CD4-positive, alpha-beta T cell (primary cell): ENCODE data around the gene C11orf68. TPM values are rescaled to one million over a fixed set of nuclear protein-coding genes. Genes with fewer than 3 reads are reported as not detected.

Experiments used
- ATAC-seq: fragments of 200-7000 bp; cut with Tn5 transposase; one replicate; pipeline ENCODE4 v1.10.0; 2022; ENCODE audit warnings: mild to moderate bottlenecking; ENCODE audit not compliant: poor library complexity
- CTCF ChIA-PET: fragments of 350-600 bp; sonication (Branson Sonifier 250); formaldehyde crosslinking; loops from one replicate; lab custom pipeline; 2021; ENCODE audit warnings: antibody characterized with exemption, inconsistent platforms; lab: Charles Lee
- POLR2A ChIA-PET: fragments of 350-600 bp; sonication (Branson Sonifier 250); formaldehyde crosslinking; loops from one replicate; lab custom pipeline; 2021; ENCODE audit warnings: antibody characterized with exemption, inconsistent platforms; lab: Charles Lee
- DNase-seq, 14 experiments: peaks; one replicate each; pipeline ENCODE4 v3.0.0-alpha.2; 2013 to 2020; ENCODE audit warnings: mixed read lengths in 2 of 14
- H3K27ac ChIP-seq, 2 donors: one replicate each; pipeline versions ENCODE4 v1.5.1 to v1.7.0; 2013; ENCODE audit warnings: low read length in 2 of 2, low read depth in 1 of 2, mild to moderate bottlenecking in 1 of 2
- H3K27me3 ChIP-seq, 2 experiments: 1 replicate in 1 of 2; 2 replicates in 1 of 2; pipeline versions ENCODE4 v1.6.1 to v1.7.0; 2013; ENCODE audit warnings: low read length in 2 of 2, control low read depth in 1 of 2, mild to moderate bottlenecking in 1 of 2, moderate library complexity in 1 of 2; ENCODE audit not compliant: insufficient read depth in 2 of 2, control insufficient read depth in 1 of 2
- H3K36me3 ChIP-seq: one replicate; pipeline ENCODE4 v1.6.1; 2013; ENCODE audit warnings: low read length, control low read depth; ENCODE audit not compliant: insufficient read depth
- H3K4me1 ChIP-seq: one replicate; pipeline ENCODE4 v1.6.1; 2013; ENCODE audit warnings: low read length, control low read depth; ENCODE audit not compliant: insufficient read depth
- H3K4me3 ChIP-seq: one replicate; pipeline ENCODE4 v1.5.1; 2013; ENCODE audit warnings: mild to moderate bottlenecking, low read length, moderate library complexity
- H3K9me3 ChIP-seq, 2 experiments: 1 replicate in 1 of 2; 2 replicates in 1 of 2; pipeline versions ENCODE4 v1.6.1 to v1.7.0; 2013; ENCODE audit warnings: low read length in 2 of 2, mild to moderate bottlenecking in 2 of 2, control low read depth in 1 of 2, moderate library complexity in 1 of 2; ENCODE audit not compliant: control insufficient read depth in 1 of 2, insufficient read depth in 1 of 2
- H3K27ac Mint-ChIP-seq: one replicate; pipeline ENCODE4 v1.8.0; 2020; ENCODE audit warnings: mixed read lengths
- H3K27me3 Mint-ChIP-seq: one replicate; pipeline ENCODE4 v1.8.0; 2021; ENCODE audit warnings: mixed read lengths
- H3K36me3 Mint-ChIP-seq: one replicate; pipeline ENCODE4 v1.8.0; 2021; ENCODE audit warnings: low read depth, mixed read lengths
- H3K4me1 Mint-ChIP-seq: one replicate; pipeline ENCODE4 v1.8.0; 2021; ENCODE audit warnings: low read depth, mixed read lengths
- H3K4me3 Mint-ChIP-seq: one replicate; pipeline ENCODE4 v1.8.0; 2020; ENCODE audit warnings: mild to moderate bottlenecking, mixed read lengths
- H3K9me3 Mint-ChIP-seq: one replicate; pipeline ENCODE4 v1.8.0; 2020; ENCODE audit warnings: mixed read lengths
- intact Hi-C, 2 experiments: fragments of 100-400 bp; cut with DNase I in 1 of 2; cut with micrococcal nuclease in 1 of 2; formaldehyde crosslinking; loops; one replicate each; pipeline versions ENCODE4 v1.15.1 to v1.9.0; 2023 to 2025; cut with DNase I, micrococcal nuclease
- total RNA-seq, 174 experiments: library from RNA in 2 of 174; stranded (reverse) in 2 of 174; gene quantifications; one replicate each; pipeline ENCODE4 v1.2.3 and lab custom pipeline; 2021 to 2026
- TF ChIP-seq, protein P1 (sequence below): fragments of 200-600 bp; IDR thresholded peaks from one replicate; pipeline ENCODE4 v1.8.0; 2022; ENCODE audit warnings: antibody characterized with exemption, mild to moderate bottlenecking

C11orf68 gene
- total RNA-seq, 2 experiments from 2014 or later = 13.7 to 13.8 TPM

DNA sequence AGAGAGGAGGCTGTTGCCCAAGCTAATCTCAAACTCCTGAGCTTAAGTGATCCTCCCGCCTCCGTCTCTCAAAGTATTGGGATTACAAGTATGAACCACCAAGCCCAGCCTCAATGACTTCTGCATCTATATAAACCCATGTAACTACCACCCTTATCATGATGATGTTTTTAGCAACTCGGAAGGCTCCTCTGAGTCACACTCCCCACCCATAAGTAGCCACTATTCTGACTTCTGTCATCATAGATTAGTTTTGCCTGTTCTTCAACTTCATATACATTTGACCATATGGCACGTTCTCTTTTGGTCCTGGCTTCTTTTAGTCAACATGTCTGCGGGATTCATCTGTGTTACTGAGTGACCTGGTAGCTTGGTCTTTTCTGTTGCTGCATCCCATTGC, 12.3 kb downstream of the C11orf68 start:
- peaks cover 4% of the 10 kb centered on the region for H3K4me1 ChIP-seq
- H3K4me3 ChIP-seq = no peak overlapping the region
- Mint-ChIP-seq H3K36me3 (no peaks in the 10 kb centered on the region), H3K4me3 (no peak overlapping the region), H3K27me3 (peaks cover 25% of the 10 kb centered on the region), H3K4me1 (peaks cover 5% of the 10 kb centered on the region), H3K9me3 (no peaks in the 10 kb centered on the region), H3K27ac (no peak overlapping the region)
- no peaks in the 10 kb centered on the region for H3K27me3 ChIP-seq
- H3K9me3 ChIP-seq = no peaks in the 10 kb centered on the region
- no peaks in the 10 kb centered on the region for H3K36me3 ChIP-seq
- CTCF ChIA-PET = interaction anchor here (1.8 kb wide), 1 partner anchor 18 kb away, joined by 7 read pairs; the partner anchor contains the start of gene FIBP
- TF ChIP-seq, protein P1, sequence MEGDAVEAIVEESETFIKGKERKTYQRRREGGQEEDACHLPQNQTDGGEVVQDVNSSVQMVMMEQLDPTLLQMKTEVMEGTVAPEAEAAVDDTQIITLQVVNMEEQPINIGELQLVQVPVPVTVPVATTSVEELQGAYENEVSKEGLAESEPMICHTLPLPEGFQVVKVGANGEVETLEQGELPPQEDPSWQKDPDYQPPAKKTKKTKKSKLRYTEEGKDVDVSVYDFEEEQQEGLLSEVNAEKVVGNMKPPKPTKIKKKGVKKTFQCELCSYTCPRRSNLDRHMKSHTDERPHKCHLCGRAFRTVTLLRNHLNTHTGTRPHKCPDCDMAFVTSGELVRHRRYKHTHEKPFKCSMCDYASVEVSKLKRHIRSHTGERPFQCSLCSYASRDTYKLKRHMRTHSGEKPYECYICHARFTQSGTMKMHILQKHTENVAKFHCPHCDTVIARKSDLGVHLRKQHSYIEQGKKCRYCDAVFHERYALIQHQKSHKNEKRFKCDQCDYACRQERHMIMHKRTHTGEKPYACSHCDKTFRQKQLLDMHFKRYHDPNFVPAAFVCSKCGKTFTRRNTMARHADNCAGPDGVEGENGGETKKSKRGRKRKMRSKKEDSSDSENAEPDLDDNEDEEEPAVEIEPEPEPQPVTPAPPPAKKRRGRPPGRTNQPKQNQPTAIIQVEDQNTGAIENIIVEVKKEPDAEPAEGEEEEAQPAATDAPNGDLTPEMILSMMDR = no peak
- H3K27ac ChIP-seq = no peak overlapping the region
- intact Hi-C loops = no loop called here
- POLR2A ChIA-PET = interaction anchor here (0.9 kb wide), 2 partner anchors 8 to 16 kb away, joined by 3 to 4 read pairs; partner anchors contain the start of gene CCDC85B
- DNase-seq = no peak
- ATAC-seq = no peak

DNA sequence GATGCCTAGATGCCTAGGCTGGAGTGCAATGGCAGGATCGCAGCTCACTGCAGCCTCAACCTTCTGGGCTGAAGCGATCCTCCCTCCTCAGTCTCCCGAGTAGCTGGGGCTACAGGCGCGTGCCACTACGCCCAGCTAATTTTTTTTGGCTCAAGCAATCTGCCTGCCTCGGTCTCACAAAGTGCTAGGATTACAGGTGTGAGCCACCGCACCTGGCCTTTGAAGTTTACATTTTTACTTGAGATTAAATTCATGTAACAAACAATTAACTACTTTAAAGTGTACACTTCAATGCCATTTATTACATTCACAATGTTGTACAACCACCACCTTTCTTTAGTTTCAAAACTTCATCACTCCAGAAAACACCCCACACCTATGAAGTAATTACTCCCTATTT, 15.1 kb downstream of the C11orf68 start:
- H3K36me3 Mint-ChIP-seq = no peaks in the 10 kb centered on the region
- Histone ChIP-seq H3K4me1 (peaks cover 25% of the 10 kb centered on the region), H3K9me3 (peaks cover 0 to 7% of the 10 kb centered on the region in 2 experiments), H3K4me3 (no peak overlapping the region), H3K27me3 (peaks cover 9 to 12% of the 10 kb centered on the region in 2 experiments), H3K36me3 (no peaks in the 10 kb centered on the region), H3K27ac (no peak overlapping the region)
- no peak overlapping the region for H3K27ac Mint-ChIP-seq
- no peak overlapping the region for H3K4me3 Mint-ChIP-seq
- H3K27me3 Mint-ChIP-seq = peaks cover 23% of the 10 kb centered on the region
- ChIA-PET POLR2A (no interaction called here), CTCF (interaction anchor here (3.5 kb wide), 1 partner anchor 16 kb away, joined by 15 read pairs; the partner anchor contains the start of gene FIBP)
- intact Hi-C loops = no loop called here
- H3K9me3 Mint-ChIP-seq = no peaks in the 10 kb centered on the region
- peaks cover 5% of the 10 kb centered on the region for H3K4me1 Mint-ChIP-seq
- TF ChIP-seq, protein P1 = no peak
- ATAC-seq (no peak), DNase-seq (no peak)

DNA sequence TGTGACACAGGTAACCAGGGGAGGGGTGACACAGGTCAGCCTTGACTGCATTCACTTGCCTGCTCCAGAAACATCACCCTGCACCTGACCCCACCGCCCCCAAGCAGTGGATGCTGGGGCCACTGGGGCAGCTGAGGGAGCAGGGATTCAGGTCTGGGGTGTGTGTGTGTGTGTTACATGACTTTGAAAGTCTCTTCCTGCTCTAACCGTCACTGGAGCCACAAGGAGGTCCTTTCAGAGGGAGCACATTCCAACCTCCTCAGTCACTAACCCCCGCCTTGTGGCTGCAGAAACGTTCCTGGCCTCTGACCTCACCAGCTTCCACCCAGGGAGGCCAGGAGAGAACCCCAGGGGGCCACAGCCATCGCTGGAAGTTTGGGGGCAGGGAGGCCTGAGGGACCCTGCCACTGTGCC, 15.8 kb downstream of the C11orf68 start:
- Mint-ChIP-seq H3K27me3 (peaks cover 23% of the 10 kb centered on the region), H3K36me3 (no peaks in the 10 kb centered on the region), H3K9me3 (no peaks in the 10 kb centered on the region), H3K4me3 (no peak overlapping the region), H3K4me1 (peaks cover 5% of the 10 kb centered on the region), H3K27ac (no peak overlapping the region)
- CTCF ChIA-PET = interaction anchor here (3.5 kb wide), 1 partner anchor 15 kb away, joined by 15 read pairs; the partner anchor contains the start of gene FIBP
- TF ChIP-seq, protein P1 = no peak
- Histone ChIP-seq H3K4me3 (no peak overlapping the region), H3K27ac (no peak overlapping the region), H3K36me3 (no peaks in the 10 kb centered on the region), H3K27me3 (peaks cover 9 to 12% of the 10 kb centered on the region in 2 experiments), H3K9me3 (peaks cover 0 to 7% of the 10 kb centered on the region in 2 experiments), H3K4me1 (peaks cover 27% of the 10 kb centered on the region)
- ATAC-seq = no peak
- DNase-seq = no peak
- POLR2A ChIA-PET = no interaction called here
- intact Hi-C loops = no loop called here
